ENCODE results near the gene MLLT3.

DNA sequence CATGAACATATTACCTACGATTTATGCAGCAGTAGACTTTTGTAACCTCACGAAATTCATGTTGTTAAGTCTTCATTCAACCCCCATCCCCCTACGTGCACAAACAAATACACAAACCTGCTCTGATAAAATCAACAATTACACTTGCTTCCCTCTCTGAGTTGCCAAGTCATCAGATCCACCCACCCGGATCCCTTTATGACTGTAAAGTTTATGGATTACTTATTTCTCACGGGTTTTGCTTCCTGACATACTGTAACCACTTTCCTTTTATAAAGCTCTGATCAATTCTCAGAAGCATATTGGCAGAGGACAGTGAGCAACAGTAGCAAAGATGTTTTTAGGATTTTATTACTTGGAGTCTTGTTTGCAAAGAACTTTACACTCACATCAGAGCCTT lies 70.5 kb downstream of the MLLT3 start:
- TF ChIP-seq, protein P1, sequence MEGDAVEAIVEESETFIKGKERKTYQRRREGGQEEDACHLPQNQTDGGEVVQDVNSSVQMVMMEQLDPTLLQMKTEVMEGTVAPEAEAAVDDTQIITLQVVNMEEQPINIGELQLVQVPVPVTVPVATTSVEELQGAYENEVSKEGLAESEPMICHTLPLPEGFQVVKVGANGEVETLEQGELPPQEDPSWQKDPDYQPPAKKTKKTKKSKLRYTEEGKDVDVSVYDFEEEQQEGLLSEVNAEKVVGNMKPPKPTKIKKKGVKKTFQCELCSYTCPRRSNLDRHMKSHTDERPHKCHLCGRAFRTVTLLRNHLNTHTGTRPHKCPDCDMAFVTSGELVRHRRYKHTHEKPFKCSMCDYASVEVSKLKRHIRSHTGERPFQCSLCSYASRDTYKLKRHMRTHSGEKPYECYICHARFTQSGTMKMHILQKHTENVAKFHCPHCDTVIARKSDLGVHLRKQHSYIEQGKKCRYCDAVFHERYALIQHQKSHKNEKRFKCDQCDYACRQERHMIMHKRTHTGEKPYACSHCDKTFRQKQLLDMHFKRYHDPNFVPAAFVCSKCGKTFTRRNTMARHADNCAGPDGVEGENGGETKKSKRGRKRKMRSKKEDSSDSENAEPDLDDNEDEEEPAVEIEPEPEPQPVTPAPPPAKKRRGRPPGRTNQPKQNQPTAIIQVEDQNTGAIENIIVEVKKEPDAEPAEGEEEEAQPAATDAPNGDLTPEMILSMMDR (IDR thresholded peaks at IDR 0.05), result no peak
- TF ChIP-seq POLR2AphosphoS5 (IDR thresholded peaks at IDR 0.05), result no peak
